Liver (tissue), 9 donors: Measurements from ENCODE around the gene SEPHS2. TPM values are rescaled to one million over a fixed set of nuclear protein-coding genes. Genes with fewer than 3 reads are reported as not detected.

Experiments
- DNase-seq: peaks from one replicate; pipeline ENCODE4 v3.0.0-alpha.2; 2017; ENCODE audit warnings: low spot score
- H3K27ac ChIP-seq, 2 donors: one replicate each; pipeline ENCODE4 v1.7.0; 2013; ENCODE audit warnings: inconsistent platforms in 2 of 2, low read length in 2 of 2, control low read depth in 1 of 2, low read depth in 1 of 2, mild to moderate bottlenecking in 1 of 2
- H3K27me3 ChIP-seq, 4 donors: one replicate each; pipeline versions ENCODE4 v1.6.1 to v1.7.0; 2013; ENCODE audit warnings: low read length in 3 of 4, inconsistent platforms in 1 of 4, mild to moderate bottlenecking in 1 of 4, moderate library complexity in 1 of 4; ENCODE audit not compliant: control insufficient read depth in 4 of 4, insufficient read depth in 4 of 4
- H3K36me3 ChIP-seq, 4 donors: one replicate each; pipeline versions ENCODE4 v1.6.1 to v1.7.0; 2013; ENCODE audit warnings: low read length in 3 of 4, mild to moderate bottlenecking in 3 of 4, low read depth in 1 of 4, moderate library complexity in 1 of 4; ENCODE audit not compliant: control insufficient read depth in 4 of 4, insufficient read depth in 3 of 4
- H3K4me1 ChIP-seq, 4 donors: one replicate each; pipeline versions ENCODE4 v1.6.1 to v1.7.0; 2013; ENCODE audit warnings: low read length in 3 of 4, mild to moderate bottlenecking in 3 of 4, moderate library complexity in 1 of 4; ENCODE audit not compliant: control insufficient read depth in 4 of 4, insufficient read depth in 4 of 4
- H3K4me3 ChIP-seq, 3 donors: one replicate each; pipeline versions ENCODE4 v1.6.1 to v1.7.0; 2013; ENCODE audit warnings: low read length in 3 of 3, control low read depth in 1 of 3, low read depth in 1 of 3, mild to moderate bottlenecking in 1 of 3
- H3K9ac ChIP-seq, 2 donors: one replicate each; pipeline ENCODE4 v1.7.0; 2013; ENCODE audit warnings: low read length in 2 of 2, mild to moderate bottlenecking in 2 of 2, moderate library complexity in 2 of 2, control low read depth in 1 of 2, low read depth in 1 of 2
- H3K9me3 ChIP-seq, 4 donors: one replicate each; pipeline versions ENCODE4 v1.6.1 to v1.7.0; 2013; ENCODE audit warnings: low read length in 3 of 4; ENCODE audit not compliant: control insufficient read depth in 4 of 4
- EGR1 ChIP-seq, 2 donors: IDR thresholded peaks; 2 replicates each; pipeline ENCODE4 v1.6.1; 2016 to 2018; ENCODE audit warnings: antibody characterized with exemption in 2 of 2, low read depth in 2 of 2
- FOXA1 ChIP-seq: IDR thresholded peaks from 2 replicates; pipeline ENCODE4 v1.6.1; 2016; ENCODE audit warnings: antibody characterized with exemption
- FOXA2 ChIP-seq: IDR thresholded peaks from 2 replicates; pipeline ENCODE4 v1.6.1; 2016; ENCODE audit warnings: antibody characterized with exemption
- GABPA ChIP-seq, 2 donors: IDR thresholded peaks in 1 of 2; conservative IDR thresholded peaks in 1 of 2; 2 replicates each; pipeline ENCODE4 v1.6.1; 2016; ENCODE audit warnings: antibody characterized with exemption in 2 of 2, mild to moderate bottlenecking in 1 of 2, moderate library complexity in 1 of 2
- HNF4G ChIP-seq: IDR thresholded peaks from 2 replicates; pipeline ENCODE4 v1.6.1; 2016; ENCODE audit warnings: antibody characterized with exemption
- JUND ChIP-seq, 2 donors: IDR thresholded peaks; 2 replicates each; pipeline ENCODE4 v1.6.1; 2016; ENCODE audit warnings: antibody characterized with exemption in 2 of 2
- NR2F2 ChIP-seq: IDR thresholded peaks from 2 replicates; pipeline ENCODE4 v1.6.1; 2016; ENCODE audit warnings: antibody characterized with exemption
- RAD21 ChIP-seq, 2 donors: IDR thresholded peaks; 2 replicates each; pipeline ENCODE4 v1.6.1; 2016; ENCODE audit warnings: antibody characterized with exemption in 2 of 2, mild to moderate bottlenecking in 2 of 2
- RXRA ChIP-seq, 2 donors: IDR thresholded peaks; 2 replicates each; pipeline ENCODE4 v1.6.1; 2017 to 2018; ENCODE audit warnings: antibody characterized with exemption in 2 of 2, mild to moderate bottlenecking in 1 of 2
- SP1 ChIP-seq: IDR thresholded peaks from 2 replicates; pipeline ENCODE4 v1.6.1; 2018; ENCODE audit warnings: antibody characterized with exemption, mild to moderate bottlenecking
- TAF1 ChIP-seq: conservative IDR thresholded peaks from 2 replicates; pipeline ENCODE4 v1.6.1; 2016; ENCODE audit warnings: antibody characterized with exemption, mild to moderate bottlenecking
- YY1 ChIP-seq: IDR thresholded peaks from 2 replicates; pipeline ENCODE4 v1.6.1; 2016; ENCODE audit warnings: antibody characterized with exemption, mild to moderate bottlenecking
- ZBTB33 ChIP-seq: IDR thresholded peaks from 2 replicates; pipeline ENCODE4 v1.6.1; 2016; ENCODE audit warnings: antibody characterized with exemption
- WGBS: extraction: QIAGEN DNeasy Blood & Tissue Kit; methylation state at CpG from one replicate; pipeline ENCODE4 v1.1.7; 2013; 5-methylcytosine and 5-hydroxymethylcytosine counted together
- polyA plus RNA-seq, 2 donors: library from polyadenylated mRNA; stranded (reverse) in 1 of 2; unstranded in 1 of 2; fragments of 200-250 nt in 1 of 2; fragments of >200 nt in 1 of 2; fragmentation: Nextera tagmentation in 1 of 2; extraction: Ambion mirVana in 1 of 2; gene quantifications; one replicate each; pipeline versions ENCODE4 v1.2.1 to v1.2.3, GENCODE V29; 2013 to 2015
- total RNA-seq, 2 donors: library from RNA; depleted of rRNA; stranded (reverse); fragments of >200 nt; gene quantifications; one replicate each; pipeline ENCODE4 v1.2.3, GENCODE V29; 2014
- TF ChIP-seq, protein P1 (sequence below): fragments of 150-350 bp; IDR thresholded peaks from 2 replicates; pipeline ENCODE4 v1.5.1; 2017; ENCODE audit warnings: improper control_type of control experiment, low read depth, low read length; ENCODE audit not compliant: missing input control
- TF ChIP-seq, protein P2 (sequence below): IDR thresholded peaks from 2 replicates; pipeline ENCODE4 v1.6.1; 2016; ENCODE audit warnings: antibody characterized with exemption
- TF ChIP-seq, protein P3 (sequence below): IDR thresholded peaks from 2 replicates; pipeline ENCODE4 v1.6.1; 2016; ENCODE audit warnings: antibody characterized with exemption
- TF ChIP-seq, protein P4 (sequence below): IDR thresholded peaks from 2 replicates; pipeline ENCODE4 v1.6.1; 2016; ENCODE audit warnings: antibody characterized with exemption, mild to moderate bottlenecking
- donor health status: healthy.
- donor health status: healthy.
- donor health status: healthy.
- donor health status: healthy.
- donor health status: healthy.

The SEPHS2 gene
- total and polyA plus RNA-seq, 4 donors: 50.1 to 241 (median 132) TPM

DNA sequence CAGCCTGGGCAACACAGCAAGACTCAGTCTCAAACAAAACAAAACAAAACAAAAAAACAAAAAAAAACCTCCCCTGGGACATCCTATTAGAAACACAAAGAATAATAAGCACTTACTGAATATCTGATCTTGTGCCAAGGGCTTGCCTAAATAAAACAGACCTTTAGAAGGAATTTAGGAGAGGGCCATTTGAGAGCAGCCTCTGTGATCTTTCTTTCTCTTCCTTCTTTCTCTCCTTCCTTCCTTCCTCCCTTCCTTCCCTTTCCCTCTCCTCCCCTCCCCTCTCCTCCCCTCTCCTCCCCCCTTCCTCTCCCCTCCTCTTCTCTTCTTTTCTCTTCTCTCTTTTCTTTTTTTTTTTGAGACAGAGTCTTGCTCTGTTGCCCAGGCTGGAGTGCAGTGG lies 39.2 kb upstream of the SEPHS2 start (continued):
- TF ChIP-seq, protein P1, sequence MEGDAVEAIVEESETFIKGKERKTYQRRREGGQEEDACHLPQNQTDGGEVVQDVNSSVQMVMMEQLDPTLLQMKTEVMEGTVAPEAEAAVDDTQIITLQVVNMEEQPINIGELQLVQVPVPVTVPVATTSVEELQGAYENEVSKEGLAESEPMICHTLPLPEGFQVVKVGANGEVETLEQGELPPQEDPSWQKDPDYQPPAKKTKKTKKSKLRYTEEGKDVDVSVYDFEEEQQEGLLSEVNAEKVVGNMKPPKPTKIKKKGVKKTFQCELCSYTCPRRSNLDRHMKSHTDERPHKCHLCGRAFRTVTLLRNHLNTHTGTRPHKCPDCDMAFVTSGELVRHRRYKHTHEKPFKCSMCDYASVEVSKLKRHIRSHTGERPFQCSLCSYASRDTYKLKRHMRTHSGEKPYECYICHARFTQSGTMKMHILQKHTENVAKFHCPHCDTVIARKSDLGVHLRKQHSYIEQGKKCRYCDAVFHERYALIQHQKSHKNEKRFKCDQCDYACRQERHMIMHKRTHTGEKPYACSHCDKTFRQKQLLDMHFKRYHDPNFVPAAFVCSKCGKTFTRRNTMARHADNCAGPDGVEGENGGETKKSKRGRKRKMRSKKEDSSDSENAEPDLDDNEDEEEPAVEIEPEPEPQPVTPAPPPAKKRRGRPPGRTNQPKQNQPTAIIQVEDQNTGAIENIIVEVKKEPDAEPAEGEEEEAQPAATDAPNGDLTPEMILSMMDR: no peak
- TF ChIP-seq FOXA2: no peak
- TF ChIP-seq RAD21 (IDR thresholded peaks at IDR 0.05): no peak
- TF ChIP-seq FOXA1: no peak
- no peak for TF ChIP-seq YY1
- TF ChIP-seq, protein P2, sequence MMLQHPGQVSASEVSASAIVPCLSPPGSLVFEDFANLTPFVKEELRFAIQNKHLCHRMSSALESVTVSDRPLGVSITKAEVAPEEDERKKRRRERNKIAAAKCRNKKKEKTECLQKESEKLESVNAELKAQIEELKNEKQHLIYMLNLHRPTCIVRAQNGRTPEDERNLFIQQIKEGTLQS: no peak
- no peak for TF ChIP-seq GABPA (IDR thresholded peaks at IDR 0.05 in 1 of 2, conservative IDR thresholded peaks at IDR 0.05 in 1 of 2)

- H3K27ac ChIP-seq: no peak overlapping the region
- no peaks in the 10 kb centered on the region for H3K27me3 ChIP-seq
- TF ChIP-seq ZBTB33 (no peak), RAD21 (IDR thresholded peaks at IDR 0.05) (peak in 1 of 2 donors; percentile 16)
- TF ChIP-seq, protein P1: peak; percentile 13
- H3K9me3 ChIP-seq: no peaks in the 10 kb centered on the region
- DNase-seq: no peak
- H3K36me3 ChIP-seq: peaks cover 0 to 2% (median 2%) of the 10 kb centered on the region in 4 donors
- H3K9ac ChIP-seq: no peak overlapping the region
- no peak overlapping the region for H3K4me3 ChIP-seq
- 99% methylated on average over 3 of the region's 3 CpGs for WGBS
- H3K4me1 ChIP-seq: no peaks in the 10 kb centered on the region
Measured at GRCh38 chr16:30482366-30482765, 36.7 kb upstream of the SEPHS2 start.

GRCh38 chr16:30481381-30481780 lies 35.7 kb upstream of the SEPHS2 start:
- H3K27me3 ChIP-seq: no peaks in the 10 kb centered on the region
- H3K4me1 ChIP-seq: no peaks in the 10 kb centered on the region
- no peak overlapping the region for H3K4me3 ChIP-seq
- no peaks in the 10 kb centered on the region for H3K9me3 ChIP-seq
- no peak for DNase-seq
- no peak overlapping the region for H3K27ac ChIP-seq
- WGBS: 93% methylated on average over 5 of the region's 5 CpGs
- peaks cover 0 to 2% (median 2%) of the 10 kb centered on the region in 4 donors for H3K36me3 ChIP-seq
- H3K9ac ChIP-seq: no peak overlapping the region
- TF ChIP-seq YY1 (no peak), JUND (IDR thresholded peaks at IDR 0.05) (no peak), SP1 (no peak), ZBTB33 (no peak), NR2F2 (no peak), GABPA (IDR thresholded peaks at IDR 0.05 in 1 of 2, conservative IDR thresholded peaks at IDR 0.05 in 1 of 2) (no peak), HNF4G (no peak), TAF1 (no peak), EGR1 (IDR thresholded peaks at IDR 0.05; ENCODE audit: low read depth in 2 of 2) (no peak), RXRA (IDR thresholded peaks at IDR 0.05) (no peak), FOXA2 (no peak)
- TF ChIP-seq, protein P3, sequence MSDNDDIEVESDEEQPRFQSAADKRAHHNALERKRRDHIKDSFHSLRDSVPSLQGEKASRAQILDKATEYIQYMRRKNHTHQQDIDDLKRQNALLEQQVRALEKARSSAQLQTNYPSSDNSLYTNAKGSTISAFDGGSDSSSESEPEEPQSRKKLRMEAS: no peak
- TF ChIP-seq, protein P2: no peak
- TF ChIP-seq, protein P4, sequence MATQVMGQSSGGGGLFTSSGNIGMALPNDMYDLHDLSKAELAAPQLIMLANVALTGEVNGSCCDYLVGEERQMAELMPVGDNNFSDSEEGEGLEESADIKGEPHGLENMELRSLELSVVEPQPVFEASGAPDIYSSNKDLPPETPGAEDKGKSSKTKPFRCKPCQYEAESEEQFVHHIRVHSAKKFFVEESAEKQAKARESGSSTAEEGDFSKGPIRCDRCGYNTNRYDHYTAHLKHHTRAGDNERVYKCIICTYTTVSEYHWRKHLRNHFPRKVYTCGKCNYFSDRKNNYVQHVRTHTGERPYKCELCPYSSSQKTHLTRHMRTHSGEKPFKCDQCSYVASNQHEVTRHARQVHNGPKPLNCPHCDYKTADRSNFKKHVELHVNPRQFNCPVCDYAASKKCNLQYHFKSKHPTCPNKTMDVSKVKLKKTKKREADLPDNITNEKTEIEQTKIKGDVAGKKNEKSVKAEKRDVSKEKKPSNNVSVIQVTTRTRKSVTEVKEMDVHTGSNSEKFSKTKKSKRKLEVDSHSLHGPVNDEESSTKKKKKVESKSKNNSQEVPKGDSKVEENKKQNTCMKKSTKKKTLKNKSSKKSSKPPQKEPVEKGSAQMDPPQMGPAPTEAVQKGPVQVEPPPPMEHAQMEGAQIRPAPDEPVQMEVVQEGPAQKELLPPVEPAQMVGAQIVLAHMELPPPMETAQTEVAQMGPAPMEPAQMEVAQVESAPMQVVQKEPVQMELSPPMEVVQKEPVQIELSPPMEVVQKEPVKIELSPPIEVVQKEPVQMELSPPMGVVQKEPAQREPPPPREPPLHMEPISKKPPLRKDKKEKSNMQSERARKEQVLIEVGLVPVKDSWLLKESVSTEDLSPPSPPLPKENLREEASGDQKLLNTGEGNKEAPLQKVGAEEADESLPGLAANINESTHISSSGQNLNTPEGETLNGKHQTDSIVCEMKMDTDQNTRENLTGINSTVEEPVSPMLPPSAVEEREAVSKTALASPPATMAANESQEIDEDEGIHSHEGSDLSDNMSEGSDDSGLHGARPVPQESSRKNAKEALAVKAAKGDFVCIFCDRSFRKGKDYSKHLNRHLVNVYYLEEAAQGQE: no peak
